Measurements from ENCODE around the gene MRPL11.

GRCh38 chr11:66428933-66429332 is 9.7 kb downstream of the MRPL11 start:
- TF ChIP-seq, protein P1, sequence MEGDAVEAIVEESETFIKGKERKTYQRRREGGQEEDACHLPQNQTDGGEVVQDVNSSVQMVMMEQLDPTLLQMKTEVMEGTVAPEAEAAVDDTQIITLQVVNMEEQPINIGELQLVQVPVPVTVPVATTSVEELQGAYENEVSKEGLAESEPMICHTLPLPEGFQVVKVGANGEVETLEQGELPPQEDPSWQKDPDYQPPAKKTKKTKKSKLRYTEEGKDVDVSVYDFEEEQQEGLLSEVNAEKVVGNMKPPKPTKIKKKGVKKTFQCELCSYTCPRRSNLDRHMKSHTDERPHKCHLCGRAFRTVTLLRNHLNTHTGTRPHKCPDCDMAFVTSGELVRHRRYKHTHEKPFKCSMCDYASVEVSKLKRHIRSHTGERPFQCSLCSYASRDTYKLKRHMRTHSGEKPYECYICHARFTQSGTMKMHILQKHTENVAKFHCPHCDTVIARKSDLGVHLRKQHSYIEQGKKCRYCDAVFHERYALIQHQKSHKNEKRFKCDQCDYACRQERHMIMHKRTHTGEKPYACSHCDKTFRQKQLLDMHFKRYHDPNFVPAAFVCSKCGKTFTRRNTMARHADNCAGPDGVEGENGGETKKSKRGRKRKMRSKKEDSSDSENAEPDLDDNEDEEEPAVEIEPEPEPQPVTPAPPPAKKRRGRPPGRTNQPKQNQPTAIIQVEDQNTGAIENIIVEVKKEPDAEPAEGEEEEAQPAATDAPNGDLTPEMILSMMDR (IDR thresholded peaks at IDR 0.05; ENCODE audit: low read depth, low read length): no peak
- no peak for TF ChIP-seq EZH2phosphoT487 (IDR thresholded peaks at IDR 0.05; ENCODE audit: low read depth)
